Measurements from ENCODE around the gene CAD.

Gene CAD

GRCh38 chr2:27199241-27199640, 17.9 kb upstream of the CAD start:
- no peak for DNase-seq

DNA sequence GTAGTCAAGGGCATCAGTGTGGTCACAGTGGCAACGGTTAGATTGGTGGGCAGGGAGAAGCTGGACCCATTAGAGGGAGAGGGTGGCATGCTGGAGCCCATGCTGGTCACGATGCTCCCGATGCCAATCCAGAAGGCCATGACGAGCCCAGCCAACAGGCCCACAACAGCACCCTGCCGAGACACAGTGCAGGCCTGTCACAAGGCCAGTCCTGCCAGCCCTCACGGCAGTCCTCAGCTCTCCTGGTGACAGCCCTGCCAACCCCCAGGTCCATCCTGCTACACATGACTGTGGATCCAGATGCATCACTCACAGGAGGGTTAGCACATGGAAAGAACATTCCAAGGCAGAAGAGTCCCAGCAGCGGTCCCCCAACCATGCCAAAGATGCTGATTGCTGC, 15.5 kb upstream of the CAD start:
- DNase-seq = no peak

DNA sequence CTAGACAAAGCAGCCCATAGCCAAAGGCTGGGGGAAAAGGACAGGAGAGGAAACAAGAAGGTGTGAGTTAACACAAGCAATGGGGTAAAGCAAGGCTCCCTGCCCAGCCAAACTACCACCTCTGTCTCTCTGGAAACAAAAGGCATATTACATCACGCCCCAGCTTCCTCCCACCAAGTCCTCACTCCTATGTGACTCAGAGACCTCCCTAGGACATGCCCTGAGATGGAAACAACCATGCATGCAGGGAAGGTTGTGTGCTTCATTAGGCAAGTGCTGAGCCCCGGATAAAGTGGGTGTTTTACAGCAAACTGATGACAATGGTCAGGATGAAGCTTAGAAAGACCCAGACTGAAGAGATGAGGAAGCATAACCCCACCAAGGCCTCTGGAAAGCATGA, 14.3 kb upstream of the CAD start:
- DNase-seq = no peak

GRCh38 chr2:27203741-27204140, 13.4 kb upstream of the CAD start:
- no peak for DNase-seq

- no peak for DNase-seq
These were observed 12.6 kb upstream of the CAD start for GRCh38 chr2:27204566-27204965.

GRCh38 chr2:27205206-27205605, 12.0 kb upstream of the CAD start:
- DNase-seq = no peak

DNA sequence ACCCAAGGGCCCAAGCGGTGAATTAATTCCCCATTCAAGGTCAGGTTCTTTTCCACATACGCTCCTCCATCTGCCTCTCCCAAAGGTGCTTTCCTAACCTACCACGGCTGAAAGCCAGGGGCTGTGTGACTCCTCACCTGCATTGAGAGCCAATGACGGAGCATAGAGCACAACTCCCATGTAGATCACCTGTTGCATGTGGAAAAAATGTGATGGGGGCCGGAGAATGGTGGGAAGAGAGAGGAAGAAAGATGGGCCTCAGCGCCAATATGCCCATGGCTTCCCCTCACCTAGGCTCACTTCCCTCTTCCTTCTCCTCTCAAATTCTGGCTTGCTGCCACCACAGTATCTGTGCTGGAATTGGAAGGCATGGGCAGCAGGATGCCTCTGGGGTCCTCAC, 10.8 kb upstream of the CAD start:
- DNase-seq = no peak

- DNase-seq = no peak
These were observed 8.6 kb upstream of the CAD start for GRCh38 chr2:27208486-27209050.

DNA sequence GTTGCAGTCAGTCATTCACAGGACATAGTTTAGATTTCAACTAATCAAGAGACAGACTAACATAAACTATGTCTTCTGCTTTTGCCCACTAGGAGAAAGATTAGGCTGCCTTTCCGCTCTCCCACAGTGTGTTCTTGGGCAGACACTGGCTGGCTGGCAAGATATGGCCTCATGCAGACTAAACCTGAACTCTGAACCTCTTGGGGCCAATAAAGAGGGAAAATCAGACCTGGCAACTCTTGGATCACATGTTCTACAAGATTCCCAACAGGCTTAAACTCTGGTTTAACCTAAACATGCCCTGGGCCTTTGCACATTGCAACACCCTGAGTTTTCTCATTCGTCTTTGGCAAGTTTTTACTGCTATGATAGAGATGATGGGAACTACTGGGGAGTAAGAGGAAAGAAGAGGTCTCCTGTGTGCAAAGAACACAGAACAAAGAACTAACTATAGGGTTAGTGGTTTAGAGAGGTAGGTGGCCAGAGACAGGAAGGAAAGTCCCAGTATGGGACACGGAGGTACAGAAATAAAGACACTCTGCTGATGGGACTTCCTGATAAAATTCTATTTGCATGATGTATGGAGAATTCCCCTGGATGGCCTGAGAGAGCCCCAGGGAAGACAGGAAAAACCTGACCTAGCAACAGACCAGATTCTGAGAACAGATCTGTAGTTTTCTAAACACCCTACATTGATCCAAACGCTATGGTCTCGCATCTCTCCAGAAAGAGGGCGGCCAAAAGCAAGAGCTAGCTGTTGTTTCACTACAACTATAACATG, 7.4 kb upstream of the CAD start:
- DNase-seq = no peak

DNA sequence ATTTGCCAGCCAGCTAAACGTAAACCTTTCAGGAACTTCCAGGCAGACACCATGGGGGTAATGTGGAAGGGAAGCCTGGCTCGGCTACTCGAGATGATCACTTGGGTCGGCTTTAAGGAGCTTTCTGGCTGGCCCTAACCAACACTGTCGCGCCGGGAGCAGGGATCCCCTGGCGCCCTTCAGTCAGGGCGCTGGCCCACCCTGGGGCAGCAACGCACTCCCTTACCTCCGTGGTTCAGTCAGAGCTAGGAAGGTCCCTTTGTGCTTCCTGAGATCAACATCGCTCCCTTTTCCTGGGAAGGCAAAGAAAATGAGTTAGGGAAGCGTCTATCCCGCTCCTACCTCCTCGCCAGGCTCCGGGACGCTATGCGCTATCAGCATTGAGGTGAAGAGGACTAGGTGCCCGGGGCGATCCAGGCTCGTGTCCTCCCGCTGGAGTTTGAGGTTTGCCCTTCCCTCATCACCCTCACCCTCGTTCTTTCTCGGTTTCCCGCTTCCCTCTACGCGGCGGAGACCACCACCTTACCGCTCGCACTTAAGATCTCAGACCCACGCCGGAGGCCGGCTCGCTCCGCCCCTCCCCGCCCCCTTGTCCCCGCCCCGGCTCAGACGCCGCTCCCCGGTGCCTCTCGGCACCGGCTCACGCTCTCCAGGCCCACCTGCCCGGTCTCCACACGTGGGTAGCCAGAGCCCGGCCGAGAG, 5.8 kb upstream of the CAD start:
- no peak for DNase-seq

- peak; percentile 67 for DNase-seq
These were observed 5.1 kb upstream of the CAD start, which contains the start of the genes ATRAID and SLC5A6 for GRCh38 chr2:27211943-27212625. Gene ATRAID, plus strand, starts transcription at chr2:27212041. Its CDS starts 328 bp downstream, at chr2:27212369. Gene SLC5A6, minus strand, starts transcription at chr2:27212268. Its CDS starts 4,618 bp downstream, at chr2:27207650.

DNA sequence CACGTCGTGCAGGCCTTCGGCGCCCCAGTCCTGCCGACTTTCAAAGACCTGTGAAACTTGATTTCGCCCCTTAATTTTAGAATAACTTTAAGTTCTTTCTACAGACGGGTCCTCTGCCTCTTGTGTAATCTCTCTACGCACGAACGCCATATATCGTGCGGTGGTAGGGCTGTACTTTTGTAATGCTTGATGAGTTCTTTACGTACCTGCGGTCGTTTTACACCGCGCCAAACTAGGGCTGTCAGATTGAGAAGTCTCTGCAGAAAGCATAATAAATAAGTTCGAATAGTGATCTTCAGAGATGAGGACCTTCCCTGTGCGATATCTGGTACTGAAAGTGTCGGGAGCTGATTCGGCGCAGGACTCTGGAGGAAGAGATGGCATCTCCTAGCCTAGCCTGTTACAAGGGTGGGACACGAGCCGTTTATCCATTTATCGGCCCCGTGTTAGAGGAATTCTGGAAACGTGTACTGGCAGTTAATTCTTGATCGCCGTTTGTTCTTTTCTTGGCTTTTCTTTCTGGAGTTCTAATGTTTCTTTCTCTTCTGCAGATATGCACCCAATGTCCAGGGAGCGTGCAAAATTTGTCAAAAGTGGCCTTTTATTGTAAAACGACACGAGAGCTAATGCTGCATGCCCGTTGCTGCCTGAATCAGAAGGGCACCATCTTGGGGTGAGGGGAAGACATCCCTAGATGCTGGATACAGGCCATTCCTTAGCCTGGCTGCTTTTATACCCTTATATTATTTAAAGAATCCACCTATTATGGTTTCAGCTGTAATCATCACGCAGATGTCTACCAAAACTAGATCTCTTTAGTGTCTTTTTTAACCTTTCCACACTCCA, 4.3 kb upstream of the CAD start:
- DNase-seq = no peak

DNA sequence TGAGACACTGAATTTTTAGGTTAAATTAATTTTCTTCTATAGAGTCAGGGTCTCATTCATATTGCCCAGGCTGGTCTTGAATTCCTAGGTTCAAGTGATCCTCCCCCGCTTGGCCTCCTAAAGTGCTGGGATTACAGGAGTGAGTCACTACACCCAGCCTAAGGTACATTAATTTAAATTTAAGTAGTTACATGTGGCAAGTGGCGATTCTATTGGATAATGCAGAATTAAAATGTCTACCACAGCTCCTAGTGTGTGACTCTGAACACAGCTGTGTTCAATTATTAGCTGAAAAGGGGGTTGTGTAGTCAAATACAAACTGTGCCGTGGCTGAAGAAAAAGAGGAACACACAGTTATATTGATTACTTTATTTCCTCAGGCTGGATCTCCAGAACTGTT, 2.2 kb upstream of the CAD start:
- DNase-seq = no peak

DNA sequence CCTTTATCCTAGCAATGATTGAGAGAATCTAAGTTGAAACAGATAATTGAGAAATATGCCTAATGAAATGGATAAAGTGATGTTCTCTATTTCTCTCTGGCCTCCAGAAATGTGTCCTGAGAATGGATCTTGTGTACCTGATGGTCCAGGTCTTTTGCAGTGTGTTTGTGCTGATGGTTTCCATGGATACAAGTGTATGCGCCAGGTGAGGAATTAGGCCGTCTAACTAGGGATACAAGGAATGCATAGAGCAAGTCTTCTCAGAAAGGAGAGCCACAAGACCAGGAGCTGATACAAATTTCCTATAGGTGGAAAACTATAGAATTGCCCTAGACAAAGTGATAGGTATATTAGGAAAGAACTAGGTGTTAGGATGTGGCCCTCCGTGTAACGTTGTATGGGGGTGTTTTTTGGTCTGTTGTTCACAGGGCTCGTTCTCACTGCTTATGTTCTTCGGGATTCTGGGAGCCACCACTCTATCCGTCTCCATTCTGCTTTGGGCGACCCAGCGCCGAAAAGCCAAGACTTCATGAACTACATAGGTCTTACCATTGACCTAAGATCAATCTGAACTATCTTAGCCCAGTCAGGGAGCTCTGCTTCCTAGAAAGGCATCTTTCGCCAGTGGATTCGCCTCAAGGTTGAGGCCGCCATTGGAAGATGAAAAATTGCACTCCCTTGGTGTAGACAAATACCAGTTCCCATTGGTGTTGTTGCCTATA, 592 bp upstream of the CAD start:
- DNase-seq = no peak

DNA sequence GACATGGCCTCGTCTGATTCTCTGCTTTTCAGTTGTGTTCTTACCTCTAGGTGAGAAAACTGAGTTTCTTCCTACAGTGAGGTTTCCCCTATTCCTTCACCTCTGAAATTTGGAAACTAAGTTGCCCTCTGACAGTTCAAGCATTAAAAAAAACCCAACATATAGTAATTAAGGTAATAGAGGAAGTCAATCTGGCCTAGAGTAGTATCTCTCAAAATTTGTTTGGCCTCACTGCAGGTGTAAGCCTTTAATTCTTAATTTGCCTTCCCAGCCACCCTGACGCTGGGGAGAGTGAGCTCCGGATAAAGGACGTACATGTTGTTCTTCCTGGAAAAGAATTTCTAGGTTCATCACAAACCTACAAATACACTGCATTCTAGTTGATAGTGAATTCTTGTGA, 1.4 kb downstream of the CAD start:
- no peak for DNase-seq

DNA sequence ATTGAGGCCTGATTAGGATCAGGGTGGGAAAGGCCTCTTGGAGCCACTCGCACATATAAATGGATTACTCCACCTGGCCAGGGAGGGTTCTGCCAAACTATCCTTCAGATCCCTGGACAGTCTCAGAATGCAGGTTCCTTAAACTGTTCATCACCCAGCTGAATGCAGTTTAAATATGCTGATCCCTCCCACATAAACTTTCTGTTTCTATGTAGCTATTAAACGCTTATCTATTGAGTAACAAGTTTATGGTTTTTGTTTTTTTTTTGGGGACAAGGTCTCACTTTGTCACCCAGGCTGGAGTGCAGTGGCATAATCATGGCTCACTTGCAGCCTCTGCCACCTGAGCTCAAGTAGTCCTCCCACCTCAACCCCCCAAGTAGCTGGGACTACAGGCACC, 1.9 kb downstream of the CAD start:
- DNase-seq = no peak

GRCh38 chr2:27220091-27220490, 2.9 kb downstream of the CAD start:
- no peak for DNase-seq

DNA sequence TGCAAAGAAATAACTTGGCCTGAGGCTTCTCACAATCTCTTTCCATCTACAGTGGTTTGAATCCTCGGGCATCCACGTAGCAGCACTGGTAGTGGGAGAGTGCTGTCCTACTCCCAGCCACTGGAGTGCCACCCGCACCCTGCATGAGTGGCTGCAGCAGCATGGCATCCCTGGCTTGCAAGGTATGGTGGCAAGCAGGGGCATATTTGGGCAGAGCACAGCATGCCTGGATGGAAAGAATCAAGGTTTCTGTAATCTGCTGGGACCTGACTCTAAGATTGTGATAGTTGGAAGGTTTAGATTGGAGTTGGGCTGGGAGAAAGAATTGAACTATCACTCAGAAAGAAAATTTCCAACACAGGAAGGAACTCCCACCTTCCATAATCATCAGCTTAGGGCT, 4.0 kb downstream of the CAD start:
- DNase-seq = no peak

DNA sequence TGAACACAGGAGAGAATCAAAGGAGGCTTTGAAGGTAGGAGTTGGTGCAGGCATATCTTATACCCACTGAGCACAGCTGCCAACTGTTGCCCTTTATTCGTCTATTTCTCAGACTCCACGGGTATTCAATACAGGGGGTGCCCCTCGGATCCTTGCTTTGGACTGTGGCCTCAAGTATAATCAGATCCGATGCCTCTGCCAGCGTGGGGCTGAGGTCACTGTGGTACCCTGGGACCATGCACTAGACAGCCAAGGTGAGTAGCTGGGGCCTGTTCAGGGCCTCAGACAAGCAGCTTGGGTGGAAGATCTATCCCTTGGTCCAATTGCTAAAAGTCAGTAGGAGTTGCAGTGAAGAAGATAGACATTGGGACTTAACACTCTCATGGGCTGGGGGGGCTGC, 5.2 kb downstream of the CAD start:
- DNase-seq = no peak

GRCh38 chr2:27223416-27223815, 6.2 kb downstream of the CAD start:
- no peak for DNase-seq

- no peak for DNase-seq
These were observed 8.4 kb downstream of the CAD start for GRCh38 chr2:27225526-27225925.

DNA sequence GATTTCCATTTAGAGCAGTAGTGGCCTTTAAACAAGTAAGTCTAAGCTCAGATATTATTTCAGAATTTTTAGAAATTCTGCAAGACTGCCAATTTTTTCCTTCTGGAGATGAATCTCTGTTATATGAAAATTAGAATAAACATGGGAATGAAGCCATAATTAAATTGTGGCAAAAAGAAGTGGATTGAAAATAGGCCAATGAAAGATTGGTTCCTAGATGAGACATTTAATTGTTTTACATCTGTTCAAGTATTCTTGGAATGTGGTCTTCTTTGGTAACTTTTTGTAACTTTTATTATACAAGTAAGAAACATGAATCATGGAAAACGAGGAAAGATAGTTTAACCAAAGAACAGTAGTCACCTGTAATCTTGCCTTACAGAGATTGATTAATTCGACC, 10.3 kb downstream of the CAD start:
- no peak for DNase-seq
